GM12873 (cell line): ENCODE data around the gene NPIPB2.

Experiments used
- TF ChIP-seq, protein P1 (sequence below): IDR thresholded peaks from 2 replicates; pipeline ENCODE4 v1.5.1; 2012; ENCODE audit warnings: low read depth, mild to moderate bottlenecking, moderate library complexity, low read length, control low read depth; ENCODE audit not compliant: insufficient read depth; ENCODE audit errors: missing control alignments

The NPIPB2 gene

DNA sequence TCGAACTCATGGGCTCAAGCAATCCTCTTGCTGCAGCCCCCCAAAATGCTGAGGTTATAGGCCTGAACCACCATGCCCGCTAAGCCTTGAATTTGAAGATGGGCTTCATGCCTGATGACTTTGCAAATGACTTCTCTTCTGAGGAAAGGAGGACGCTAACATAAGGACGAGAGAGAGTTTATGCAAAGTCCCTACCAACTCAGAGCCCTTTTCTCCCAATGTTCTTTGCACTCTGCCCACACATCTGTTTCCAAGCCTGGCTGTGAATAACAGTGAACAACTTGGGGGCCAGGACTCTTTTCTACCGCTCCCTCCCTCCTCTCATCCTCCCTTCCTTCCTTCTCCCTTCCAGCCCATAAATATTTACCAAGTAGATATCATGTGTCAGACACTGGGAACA lies 8.5 kb upstream of the NPIPB2 start:
- TF ChIP-seq, protein P1, sequence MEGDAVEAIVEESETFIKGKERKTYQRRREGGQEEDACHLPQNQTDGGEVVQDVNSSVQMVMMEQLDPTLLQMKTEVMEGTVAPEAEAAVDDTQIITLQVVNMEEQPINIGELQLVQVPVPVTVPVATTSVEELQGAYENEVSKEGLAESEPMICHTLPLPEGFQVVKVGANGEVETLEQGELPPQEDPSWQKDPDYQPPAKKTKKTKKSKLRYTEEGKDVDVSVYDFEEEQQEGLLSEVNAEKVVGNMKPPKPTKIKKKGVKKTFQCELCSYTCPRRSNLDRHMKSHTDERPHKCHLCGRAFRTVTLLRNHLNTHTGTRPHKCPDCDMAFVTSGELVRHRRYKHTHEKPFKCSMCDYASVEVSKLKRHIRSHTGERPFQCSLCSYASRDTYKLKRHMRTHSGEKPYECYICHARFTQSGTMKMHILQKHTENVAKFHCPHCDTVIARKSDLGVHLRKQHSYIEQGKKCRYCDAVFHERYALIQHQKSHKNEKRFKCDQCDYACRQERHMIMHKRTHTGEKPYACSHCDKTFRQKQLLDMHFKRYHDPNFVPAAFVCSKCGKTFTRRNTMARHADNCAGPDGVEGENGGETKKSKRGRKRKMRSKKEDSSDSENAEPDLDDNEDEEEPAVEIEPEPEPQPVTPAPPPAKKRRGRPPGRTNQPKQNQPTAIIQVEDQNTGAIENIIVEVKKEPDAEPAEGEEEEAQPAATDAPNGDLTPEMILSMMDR, result no peak

DNA sequence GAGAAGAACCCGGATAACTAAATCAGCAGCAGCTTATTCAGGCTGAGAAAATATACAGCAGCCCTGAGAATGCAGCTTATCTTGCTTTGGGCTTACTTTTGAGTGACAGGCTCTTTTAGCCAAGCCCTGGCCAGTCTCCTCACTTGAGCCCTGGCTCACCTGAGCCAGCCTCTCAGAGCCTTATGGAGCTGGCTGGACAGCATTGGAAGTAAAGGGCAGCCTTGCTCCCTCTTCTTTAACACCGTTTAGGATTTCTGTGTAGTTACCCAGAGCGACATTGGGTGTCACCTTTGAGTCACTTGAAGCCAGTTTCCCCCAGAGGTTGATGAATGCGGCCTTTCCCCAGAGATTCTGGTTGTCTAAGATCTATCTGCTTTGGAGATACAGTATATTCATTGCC lies 7.7 kb upstream of the NPIPB2 start:
- TF ChIP-seq, protein P1, result peak; percentile 80

DNA sequence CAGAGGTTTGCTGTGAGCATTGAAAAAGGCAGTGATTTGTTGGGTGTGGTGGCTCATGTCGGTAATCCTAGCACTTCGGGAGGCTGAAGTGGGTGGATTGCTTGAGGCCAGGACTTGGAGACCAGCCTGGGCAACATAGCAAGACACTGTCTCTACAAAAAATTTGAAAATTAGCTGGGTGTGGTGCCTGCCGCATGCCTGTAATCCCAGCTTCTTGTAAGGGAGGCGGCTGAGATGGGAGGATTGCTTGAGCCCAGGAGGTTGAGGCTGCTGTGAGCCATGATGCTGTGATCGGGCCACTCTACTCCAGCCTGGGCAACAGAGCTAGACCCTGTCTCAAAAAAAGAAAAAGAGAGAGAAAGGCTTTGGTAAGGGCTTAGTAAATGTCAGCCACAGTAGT lies 7.0 kb upstream of the NPIPB2 start:
- TF ChIP-seq, protein P1, result no peak

DNA sequence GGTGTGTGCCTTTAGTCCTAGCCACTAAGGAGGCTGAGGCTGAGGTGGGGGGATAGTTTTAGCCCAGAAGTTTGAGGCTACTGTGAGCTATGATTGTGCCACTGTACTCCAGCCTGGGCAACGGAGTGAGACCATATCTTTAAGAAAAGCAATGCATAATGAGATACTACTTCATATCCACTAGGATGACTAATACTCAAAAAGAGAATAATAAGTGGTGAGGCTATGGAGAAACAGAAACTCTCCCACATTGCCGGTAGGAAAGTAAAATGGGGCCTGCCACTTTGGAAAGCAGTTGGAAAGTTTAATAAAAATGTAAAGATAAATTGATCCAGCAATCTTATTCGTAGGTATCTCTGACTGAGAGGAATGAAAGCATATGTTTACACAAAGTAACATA lies 4.6 kb upstream of the NPIPB2 start:
- TF ChIP-seq, protein P1, result no peak

DNA sequence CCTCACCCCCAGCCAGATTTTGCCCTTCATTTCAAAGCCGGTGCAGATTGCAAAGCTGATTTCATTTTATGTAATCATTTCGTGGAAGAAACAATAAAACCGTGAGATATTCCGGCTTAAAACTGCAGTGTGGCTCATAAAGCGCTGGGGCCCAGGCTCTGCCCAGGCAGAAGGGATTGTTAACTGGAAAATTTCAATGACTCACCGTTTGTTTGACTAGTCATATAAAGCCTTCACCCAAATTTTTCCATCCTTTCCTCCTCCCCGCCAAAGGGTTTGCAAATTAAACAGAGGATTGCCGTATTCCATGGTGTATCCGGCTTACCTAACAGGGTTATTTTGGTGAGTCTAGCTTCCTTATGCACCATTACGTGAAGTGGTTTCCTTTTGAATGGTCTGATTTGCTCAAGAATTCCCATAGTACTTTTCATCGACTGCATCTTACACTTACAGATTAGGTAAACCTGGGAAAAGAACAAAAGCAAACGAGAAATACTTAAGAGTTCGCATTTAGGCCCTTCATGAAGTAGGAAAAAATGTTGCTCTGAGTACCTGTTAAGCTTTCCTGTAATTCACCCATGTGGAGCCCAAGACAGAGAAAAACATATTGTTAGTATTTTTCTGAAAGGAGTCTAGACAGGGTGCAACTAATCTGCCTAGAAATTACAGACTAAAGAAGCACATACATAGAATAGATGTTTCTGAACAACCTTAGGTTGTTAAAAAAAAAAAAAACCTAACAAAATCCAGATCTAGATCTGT lies 25.1 kb downstream of the NPIPB2 start:
- TF ChIP-seq, protein P1, result no peak

DNA sequence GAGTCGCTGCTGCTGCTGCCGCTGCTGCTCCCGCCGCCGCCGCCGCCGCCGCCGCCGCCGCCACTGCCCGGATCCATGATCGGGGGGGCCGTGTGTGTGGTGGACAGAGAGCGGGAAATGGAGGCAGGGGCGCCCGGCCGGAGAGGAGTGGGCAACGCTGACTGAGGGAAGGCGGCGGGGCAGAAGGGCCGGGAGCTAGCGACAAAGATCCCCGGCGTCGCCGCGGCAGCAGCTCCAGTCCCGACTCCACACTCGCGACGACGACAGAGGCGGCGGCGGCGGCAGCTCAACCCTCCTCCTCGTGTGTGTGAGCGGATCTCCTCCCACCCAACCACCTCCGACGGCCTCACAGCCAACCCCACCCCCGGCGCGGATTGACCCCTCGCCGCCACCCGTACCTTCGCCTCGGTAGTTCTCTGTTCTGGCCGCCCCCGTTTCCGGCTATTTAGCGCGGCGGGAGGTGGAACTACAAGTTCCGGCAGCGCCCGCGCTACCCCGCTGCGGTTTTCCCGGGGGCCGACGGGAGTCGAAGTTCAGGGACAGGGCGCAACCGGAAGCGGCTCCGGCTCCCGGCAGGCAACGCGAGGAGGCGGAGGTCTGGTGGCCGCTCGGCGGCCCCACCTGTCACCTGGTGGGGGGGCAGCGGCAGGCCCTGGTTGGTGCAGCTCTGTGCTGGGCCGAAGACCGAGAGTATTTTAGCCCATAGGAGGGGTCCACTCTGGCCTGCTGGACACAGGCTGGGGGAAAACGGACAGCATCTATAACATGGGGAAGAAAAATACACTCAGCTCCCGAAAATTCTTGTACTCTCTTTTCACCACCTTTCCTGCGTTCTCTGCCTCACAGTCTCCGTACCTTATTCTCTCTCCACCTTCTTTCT lies 26.0 kb downstream of the NPIPB2 start, which contains the start of gene GSPT1:
Gene GSPT1 (minus strand): TSS at position 313 of the 880 bp plus-strand sequence. CDS start 236 bp downstream, at position 77.
- TF ChIP-seq, protein P1, result peak; percentile 39

DNA sequence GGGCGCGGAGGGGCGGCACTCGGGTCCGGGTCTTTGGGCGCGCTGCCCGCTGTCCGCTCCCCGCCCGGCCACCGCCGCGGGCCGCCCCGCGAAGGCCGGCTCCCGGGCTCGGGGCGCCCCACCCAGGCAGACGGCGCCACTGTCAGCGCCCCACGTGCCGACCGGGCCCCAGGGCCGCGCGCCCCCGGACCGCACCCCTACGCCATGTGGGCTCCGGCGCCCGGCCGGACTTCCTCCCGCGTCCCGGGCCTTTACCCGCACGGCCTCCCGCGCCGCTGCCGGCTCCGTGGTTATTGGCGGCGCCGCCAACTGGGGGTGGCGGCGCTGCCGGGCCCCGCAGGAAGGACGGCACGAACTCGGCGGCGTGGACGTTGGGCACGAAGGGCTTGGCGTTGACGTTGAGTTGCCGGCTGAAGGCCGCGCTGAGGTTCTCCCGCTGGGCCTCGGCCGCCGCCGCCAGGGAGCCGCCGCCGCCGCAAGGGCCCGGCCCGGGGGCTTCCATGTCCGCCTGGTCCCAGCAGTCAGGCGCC lies 26.7 kb downstream of the NPIPB2 start:
- TF ChIP-seq, protein P1, result peak; percentile 10
